Measurements from ENCODE around the gene TTC19.

DNA sequence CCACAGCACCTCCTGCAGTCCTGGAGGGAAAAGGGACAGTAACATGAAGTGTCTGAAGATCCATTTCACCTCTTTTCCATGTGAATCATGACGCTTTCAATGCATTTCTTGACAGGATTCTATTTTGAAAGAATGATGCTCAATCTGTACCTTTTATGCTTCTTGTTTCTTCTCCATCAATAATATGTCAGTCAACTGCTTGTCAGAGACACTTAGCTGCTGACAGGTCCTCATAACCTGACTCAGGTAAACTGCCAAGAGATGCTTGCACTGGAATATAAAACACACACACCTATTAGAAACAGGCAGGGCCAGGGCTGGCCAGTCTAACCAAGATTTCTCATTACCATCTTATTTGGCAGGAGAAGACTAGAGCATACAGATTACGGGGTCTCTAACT, 21.7 kb upstream of the TTC19 start:
- TF ChIP-seq POLR2A (IDR thresholded peaks at IDR 0.05; ENCODE audit: low read length) (no peak), GATA1 (IDR thresholded peaks at IDR 0.05; ENCODE audit: low read depth, low read length) (no peak)

All from erythroblast (primary cell).